Heart left ventricle (tissue), 16 donors: Measurements from ENCODE around the gene NT5DC2. TPM values are rescaled to one million over a fixed set of nuclear protein-coding genes. Genes with fewer than 3 reads are reported as not detected.
A peak's percentile ranks its signal among the peaks of the same experiment; 100 is the strongest.

ENCODE experiments used
- ATAC-seq, 4 donors: fragments of 200-7000 bp; cut with Tn5 transposase; one replicate each; pipeline ENCODE4 v1.9.1; 2020 to 2022; ENCODE audit warnings: moderate library complexity in 4 of 4, mild to moderate bottlenecking in 3 of 4, moderate number of reproducible peaks in 1 of 4
- DNase-seq, 5 donors: peaks; one replicate each; pipeline ENCODE4 v3.0.0-alpha.2; 2020
- H3K27ac ChIP-seq, 12 donors: fragments of 200-600 bp; sonication (generic) in 4 of 12; one replicate each; pipeline versions ENCODE4 v1.5.0 to v1.8.0; 2016 to 2022; ENCODE audit warnings: mild to moderate bottlenecking in 2 of 12
- H3K27me3 ChIP-seq, 9 donors: fragments of 200-600 bp; sonication (generic) in 2 of 9; one replicate each; pipeline versions ENCODE4 v1.5.1 to v1.8.0; 2016 to 2022; ENCODE audit warnings: mild to moderate bottlenecking in 3 of 9
- H3K36me3 ChIP-seq, 9 donors: fragments of 200-600 bp; sonication (generic) in 2 of 9; one replicate each; pipeline versions ENCODE4 v1.5.0 to v1.8.0; 2018 to 2022; ENCODE audit warnings: mild to moderate bottlenecking in 2 of 9
- H3K4me1 ChIP-seq, 12 donors: fragments of 200-600 bp; sonication (generic) in 4 of 12; one replicate each; pipeline versions ENCODE4 v1.5.0 to v1.8.0; 2016 to 2022; ENCODE audit warnings: mild to moderate bottlenecking in 3 of 12
- H3K4me3 ChIP-seq, 12 donors: fragments of 200-600 bp; sonication (generic) in 4 of 12; one replicate each; pipeline versions ENCODE4 v1.5.0 to v1.8.0; 2017 to 2022; ENCODE audit warnings: mild to moderate bottlenecking in 9 of 12, moderate library complexity in 4 of 12
- H3K9me3 ChIP-seq, 12 donors: fragments of 200-600 bp; sonication (generic) in 4 of 12; one replicate each; pipeline versions ENCODE4 v1.5.0 to v1.8.0; 2016 to 2022; ENCODE audit warnings: mild to moderate bottlenecking in 1 of 12
- POLR2A ChIP-seq, 2 donors: fragments of 450-650 bp; IDR thresholded peaks; one replicate each; pipeline ENCODE4 v1.6.1; 2017; ENCODE audit warnings: antibody characterized with exemption in 2 of 2, mild to moderate bottlenecking in 2 of 2, moderate library complexity in 2 of 2
- WGBS, 4 donors: extraction: QIAGEN DNeasy Blood & Tissue Kit in 2 of 4; methylation state at CpG; one replicate each; pipeline versions ENCODE4 v1.1.5 to v1.1.7; 2013 to 2018; 5-methylcytosine and 5-hydroxymethylcytosine counted together
- intact Hi-C, 10 donors: fragments of 100-400 bp; cut with DNase I; formaldehyde crosslinking; loops; one replicate each; pipeline versions ENCODE4 v1.11.1 to v1.14.2; 2022
- polyA plus RNA-seq, 2 donors: library from polyadenylated mRNA; stranded (reverse); fragments of 200-250 nt; gene quantifications; one replicate each; pipeline ENCODE4 v1.2.3, GENCODE V29; 2013
- total RNA-seq, 9 donors: library from RNA; depleted of rRNA in 2 of 9; stranded (reverse); fragments of >200 nt in 2 of 9; fragmentation: NEBNext Ultra II Directional in 3 of 9; extraction: Animal tissue kit (Norgen Biotek cat#: 25700) in 3 of 9; gene quantifications; one replicate each; pipeline versions ENCODE4 v1.1.0 to v1.2.4, GENCODE V29; 2016 to 2023
- TF ChIP-seq, protein P1 (sequence below), 12 donors: fragments of 200-600 bp; sonication (generic) in 4 of 12; IDR thresholded peaks; one replicate each; pipeline versions ENCODE4 v1.5.0 to v1.8.0; 2018 to 2022; ENCODE audit warnings: antibody characterized with exemption in 12 of 12, mild to moderate bottlenecking in 5 of 12
- donor health status: ischemic (EF 13 %, LVEDD 7.1; RV severe dilation, severe dysfunction).
- donor health status: healthy with polysubstance abuse.
- donor health status: DM: no; HTN: yes; CAD: no.
- donor health status: DM: no; HTN: no; CAD: no.
- donor health status: ischemic (EF 25% LVEDD 6.9; RV normal size, moderate dysfunction).
- donor health status: ischemic (EF 25% LVEDD 5.7; RV mildly dilated, moderate dysfunction).
- donor health status: healthy.
- donor health status: DM: yes; HTN: yes; CAD: no.
- donor health status: ischemic (EF 35%, LVEDD 5.7; RV mildly dilated, moderate dysfunction).
- donor health status: nonischemic (EF 11% LVEDD 7.7; RV severe dilation, severe dysfunction).
- donor health status: DM: yes; HTN: yes; CAD: no.
- donor health status: PGD.
- donor health status: ischemic (EF 29% LVEDD 5.4; RV normal size, mild dysfunction).
- donor health status: nonischemic (EF 23%, LVEDD 6.1; RV moderate dilation, normal function).

Gene NT5DC2
- total and polyA plus RNA-seq, 11 donors, result 22.8 to 99.6 (median 59.7) TPM

DNA sequence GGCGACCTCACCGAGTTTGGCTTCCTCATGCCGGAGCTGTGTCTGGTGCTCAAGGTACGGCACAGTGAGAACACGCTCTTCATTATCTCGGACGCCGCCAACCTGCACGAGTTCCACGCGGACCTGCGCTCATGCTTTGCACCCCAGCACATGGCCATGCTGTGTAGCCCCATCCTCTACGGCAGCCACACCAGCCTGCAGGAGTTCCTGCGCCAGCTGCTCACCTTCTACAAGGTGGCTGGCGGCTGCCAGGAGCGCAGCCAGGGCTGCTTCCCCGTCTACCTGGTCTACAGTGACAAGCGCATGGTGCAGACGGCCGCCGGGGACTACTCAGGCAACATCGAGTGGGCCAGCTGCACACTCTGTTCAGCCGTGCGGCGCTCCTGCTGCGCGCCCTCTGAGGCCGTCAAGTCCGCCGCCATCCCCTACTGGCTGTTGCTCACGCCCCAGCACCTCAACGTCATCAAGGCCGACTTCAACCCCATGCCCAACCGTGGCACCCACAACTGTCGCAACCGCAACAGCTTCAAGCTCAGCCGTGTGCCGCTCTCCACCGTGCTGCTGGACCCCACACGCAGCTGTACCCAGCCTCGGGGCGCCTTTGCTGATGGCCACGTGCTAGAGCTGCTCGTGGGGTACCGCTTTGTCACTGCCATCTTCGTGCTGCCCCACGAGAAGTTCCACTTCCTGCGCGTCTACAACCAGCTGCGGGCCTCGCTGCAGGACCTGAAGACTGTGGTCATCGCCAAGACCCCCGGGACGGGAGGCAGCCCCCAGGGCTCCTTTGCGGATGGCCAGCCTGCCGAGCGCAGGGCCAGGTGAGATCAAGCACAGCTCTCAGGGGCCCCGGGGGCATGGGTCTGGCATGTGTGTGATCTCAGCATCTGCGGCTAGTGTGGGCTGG, 45.6 kb downstream of the NT5DC2 start:
- no peak for ATAC-seq
- Histone ChIP-seq H3K4me3 (no peak overlapping the region), H3K9me3 (no peaks in the 10 kb centered on the region), H3K27me3 (no peaks in the 10 kb centered on the region), H3K27ac (peak overlapping the region in 1 of 12 donors; percentile 25), H3K4me1 (peaks cover 8 to 67% (median 43%) of the 10 kb centered on the region in 12 donors), H3K36me3 (peaks cover 0 to 91% (median 77%) of the 10 kb centered on the region in 9 donors)
- no peak for DNase-seq
- TF ChIP-seq, protein P1, sequence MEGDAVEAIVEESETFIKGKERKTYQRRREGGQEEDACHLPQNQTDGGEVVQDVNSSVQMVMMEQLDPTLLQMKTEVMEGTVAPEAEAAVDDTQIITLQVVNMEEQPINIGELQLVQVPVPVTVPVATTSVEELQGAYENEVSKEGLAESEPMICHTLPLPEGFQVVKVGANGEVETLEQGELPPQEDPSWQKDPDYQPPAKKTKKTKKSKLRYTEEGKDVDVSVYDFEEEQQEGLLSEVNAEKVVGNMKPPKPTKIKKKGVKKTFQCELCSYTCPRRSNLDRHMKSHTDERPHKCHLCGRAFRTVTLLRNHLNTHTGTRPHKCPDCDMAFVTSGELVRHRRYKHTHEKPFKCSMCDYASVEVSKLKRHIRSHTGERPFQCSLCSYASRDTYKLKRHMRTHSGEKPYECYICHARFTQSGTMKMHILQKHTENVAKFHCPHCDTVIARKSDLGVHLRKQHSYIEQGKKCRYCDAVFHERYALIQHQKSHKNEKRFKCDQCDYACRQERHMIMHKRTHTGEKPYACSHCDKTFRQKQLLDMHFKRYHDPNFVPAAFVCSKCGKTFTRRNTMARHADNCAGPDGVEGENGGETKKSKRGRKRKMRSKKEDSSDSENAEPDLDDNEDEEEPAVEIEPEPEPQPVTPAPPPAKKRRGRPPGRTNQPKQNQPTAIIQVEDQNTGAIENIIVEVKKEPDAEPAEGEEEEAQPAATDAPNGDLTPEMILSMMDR (IDR thresholded peaks at IDR 0.05), result no peak
- TF ChIP-seq POLR2A (IDR thresholded peaks at IDR 0.05), result no peak
- WGBS, 4 donors, result 94 to 96% (median 96%) methylated on average over 53 to 59 of the region's 59 CpGs
- intact Hi-C loops, result loop anchor here in 1 of 10 donors (5.0 kb wide), 1 partner anchor 39 kb away; no protein-coding TSS in a partner anchor

DNA sequence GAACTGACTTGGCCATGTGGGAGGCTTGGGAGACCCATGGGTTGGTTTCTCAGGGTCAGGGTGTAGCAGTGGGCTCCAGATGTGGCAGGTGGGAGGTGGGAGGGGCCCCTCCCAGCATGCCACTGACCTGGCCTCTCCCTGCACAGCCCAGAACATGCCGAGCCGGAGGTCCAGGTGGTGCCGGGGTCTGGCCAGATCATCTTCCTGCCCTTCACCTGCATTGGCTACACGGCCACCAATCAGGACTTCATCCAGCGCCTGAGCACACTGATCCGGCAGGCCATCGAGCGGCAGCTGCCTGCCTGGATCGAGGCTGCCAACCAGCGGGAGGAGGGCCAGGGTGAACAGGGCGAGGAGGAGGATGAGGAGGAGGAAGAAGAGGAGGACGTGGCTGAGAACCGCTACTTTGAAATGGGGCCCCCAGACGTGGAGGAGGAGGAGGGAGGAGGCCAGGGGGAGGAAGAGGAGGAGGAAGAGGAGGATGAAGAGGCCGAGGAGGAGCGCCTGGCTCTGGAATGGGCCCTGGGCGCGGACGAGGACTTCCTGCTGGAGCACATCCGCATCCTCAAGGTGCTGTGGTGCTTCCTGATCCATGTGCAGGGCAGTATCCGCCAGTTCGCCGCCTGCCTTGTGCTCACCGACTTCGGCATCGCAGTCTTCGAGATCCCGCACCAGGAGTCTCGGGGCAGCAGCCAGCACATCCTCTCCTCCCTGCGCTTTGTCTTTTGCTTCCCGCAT, 46.4 kb downstream of the NT5DC2 start:
- H3K27me3 ChIP-seq, result no peaks in the 10 kb centered on the region
- peaks cover 8 to 66% (median 43%) of the 10 kb centered on the region in 12 donors for H3K4me1 ChIP-seq
- H3K36me3 ChIP-seq, result peaks cover 0 to 91% (median 76%) of the 10 kb centered on the region in 9 donors
- intact Hi-C loops, result loop anchor here in 1 of 10 donors (5.0 kb wide), 1 partner anchor 40 kb away; no protein-coding TSS in a partner anchor
- no peak overlapping the region for H3K27ac ChIP-seq
- TF ChIP-seq, protein P1 (IDR thresholded peaks at IDR 0.05), result no peak
- no peak for TF ChIP-seq POLR2A (IDR thresholded peaks at IDR 0.05)
- no peak overlapping the region for H3K4me3 ChIP-seq
- ATAC-seq (no peak), DNase-seq (no peak)
- H3K9me3 ChIP-seq, result no peaks in the 10 kb centered on the region
- WGBS, 4 donors, result 88 to 90% (median 88%) methylated on average over 29 to 31 of the region's 31 CpGs

DNA sequence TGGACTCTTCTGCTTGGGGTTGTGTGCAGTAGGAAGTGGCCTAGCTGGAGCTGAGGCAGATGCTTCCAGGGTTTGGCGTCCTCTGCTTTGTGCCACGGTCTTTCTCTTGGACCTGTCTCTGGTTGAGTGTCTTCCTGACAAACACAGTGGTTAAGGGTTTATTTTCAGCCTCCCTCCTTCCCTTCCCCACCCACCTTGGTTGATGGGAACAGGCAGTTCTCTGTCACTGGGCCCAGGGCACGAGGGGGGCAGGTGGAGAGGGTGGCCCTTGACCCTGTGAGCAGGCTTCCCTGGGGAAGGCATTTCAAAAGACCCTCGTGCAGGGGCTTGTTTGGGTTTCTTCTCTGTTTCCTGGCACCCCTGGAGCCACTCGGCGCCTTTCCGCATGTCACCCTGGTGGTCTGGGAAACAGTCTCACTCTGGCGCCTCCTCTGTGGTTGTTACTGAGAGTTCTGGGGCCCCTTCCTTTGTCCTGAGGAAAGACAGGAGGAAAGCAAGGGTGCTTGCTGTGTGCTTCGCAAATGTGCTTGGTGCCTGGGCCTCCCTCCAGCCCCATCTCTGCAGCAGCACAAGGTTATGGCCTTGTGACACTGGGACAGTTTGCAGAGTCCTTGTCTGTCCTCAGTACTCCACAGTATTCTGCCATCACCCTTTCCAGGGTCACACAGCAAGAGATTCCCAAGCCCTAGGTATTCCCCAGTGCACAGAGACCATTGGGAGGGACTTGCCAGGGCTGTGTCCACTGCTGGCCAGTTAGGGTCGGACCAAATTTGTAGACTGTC, 48.8 kb downstream of the NT5DC2 start:
- peaks cover 2 to 91% (median 76%) of the 10 kb centered on the region in 9 donors for H3K36me3 ChIP-seq
- intact Hi-C loops, result loop anchor here in 5 of 10 donors (5.0 kb wide), 4 partner anchors 42 to 202 kb away; partner anchors contain the start of genes GNL3 (in 1 of the 5), NT5DC2 (in 1 of the 5), PBRM1 (in 1 of the 5) and UQCC5 (in 1 of the 5)
- ATAC-seq (peak; percentile 37 to 65 (median 41)), DNase-seq (peak in 1 of 5 donors; percentile 35)
- no peak overlapping the region for H3K4me3 ChIP-seq
- TF ChIP-seq POLR2A (IDR thresholded peaks at IDR 0.05), result no peak
- H3K27me3 ChIP-seq, result no peaks in the 10 kb centered on the region
- peaks cover 5 to 42% (median 27%) of the 10 kb centered on the region in 12 donors for H3K4me1 ChIP-seq
- H3K27ac ChIP-seq, result peak overlapping the region; percentile 10 to 77 (median 65)
- H3K9me3 ChIP-seq, result no peaks in the 10 kb centered on the region
- WGBS, 4 donors, result 70 to 78% (median 76%) methylated on average over 7 to 10 of the region's 10 CpGs
